MCF 10A (cell line): ENCODE results near the gene PRKCQ. TPM values are rescaled to one million over a fixed set of nuclear protein-coding genes. Genes with fewer than 3 reads are reported as not detected.

Experiments
- BruUV-seq: library from RNA; stranded (reverse); fragments of 400-500 nt; replicated peaks from 2 replicates; lab custom pipeline; 2021; lab: Mats Ljungman, UMichigan
- CTCF ChIA-PET: fragments of 300-600 bp; sonication (Branson Sonifier 250); formaldehyde crosslinking; extraction: SDS; loops from one replicate; lab custom pipeline; 2021; ENCODE audit warnings: antibody characterized with exemption, inconsistent platforms; lab: Yijun Ruan, JAX
- POLR2A ChIA-PET: fragments of 300-600, 350-650 bp; sonication (Branson Sonifier 250); formaldehyde crosslinking; extraction: SDS; loops from one replicate; lab custom pipeline; 2020; ENCODE audit warnings: antibody characterized with exemption, inconsistent platforms; lab: Yijun Ruan, JAX
- DNase-seq: peaks from one replicate; pipeline ENCODE4 v3.0.0-alpha.2; 2018; ENCODE audit not compliant: unreplicated experiment
- H3K27ac Mint-ChIP-seq: one replicate; pipeline ENCODE4 v1.8.0; 2022; ENCODE audit warnings: mild to moderate bottlenecking, low read depth, mixed read lengths; ENCODE audit not compliant: unreplicated experiment
- H3K27me3 Mint-ChIP-seq: one replicate; pipeline ENCODE4 v1.8.0; 2022; ENCODE audit warnings: mixed read lengths; ENCODE audit not compliant: insufficient read depth, unreplicated experiment
- H3K36me3 Mint-ChIP-seq: one replicate; pipeline ENCODE4 v1.8.0; 2022; ENCODE audit warnings: mild to moderate bottlenecking, moderate library complexity, mixed read lengths; ENCODE audit not compliant: insufficient read depth, unreplicated experiment
- H3K4me1 Mint-ChIP-seq: one replicate; pipeline ENCODE4 v1.8.0; 2022; ENCODE audit warnings: mixed read lengths; ENCODE audit not compliant: insufficient read depth, unreplicated experiment
- H3K4me3 Mint-ChIP-seq: one replicate; pipeline ENCODE4 v1.8.0; 2022; ENCODE audit warnings: mild to moderate bottlenecking, moderate library complexity, mixed read lengths; ENCODE audit not compliant: unreplicated experiment
- H3K9me3 Mint-ChIP-seq: one replicate; pipeline ENCODE4 v1.8.0; 2022; ENCODE audit warnings: mixed read lengths; ENCODE audit not compliant: unreplicated experiment
- CTCF ChIP-seq: fragments of 200-600 bp; IDR thresholded peaks from one replicate; pipeline ENCODE4 v1.8.0; 2022; ENCODE audit warnings: antibody characterized with exemption, mild to moderate bottlenecking; ENCODE audit not compliant: unreplicated experiment
- intact Hi-C: fragments of 100-400 bp; cut with micrococcal nuclease; formaldehyde crosslinking; loops from 2 replicates; pipeline ENCODE4 v1.14.1; 2022
- total RNA-seq: library from RNA; stranded (reverse); gene quantifications from 2 replicates; pipeline ENCODE4 v1.2.3, GENCODE V29; 2022

Gene PRKCQ
- total RNA-seq, 1 experiment from 2014 or later: 0.44 TPM

- Mint-ChIP-seq H3K4me1 (peaks cover 18% of the 10 kb centered on the region), H3K4me3 (no peak overlapping the region), H3K27me3 (no peaks in the 10 kb centered on the region), H3K27ac (no peak overlapping the region), H3K9me3 (no peaks in the 10 kb centered on the region), H3K36me3 (no peaks in the 10 kb centered on the region)
- intact Hi-C loops: no loop called here
- no TSS peak for BruUV-seq
- no peak for TF ChIP-seq CTCF
- CTCF ChIA-PET: interaction anchor here (1.5 kb wide), 1 partner anchor 51 kb away, joined by 4 read pairs; no protein-coding TSS in a partner anchor
- POLR2A ChIA-PET: interaction anchor here (0.8 to 1.6 kb wide), 3 partner anchors 8 to 10 kb away, joined by 3 to 7 read pairs (median 3); no protein-coding TSS in a partner anchor
- no peak for DNase-seq
Observed at GRCh38 chr10:6494442-6494819, 85.6 kb downstream of the PRKCQ start.

GRCh38 chr10:6493521-6494441, 86.3 kb downstream of the PRKCQ start:
- ChIA-PET POLR2A (interaction anchor here (0.6 to 1.6 kb wide), 8 partner anchors 8 to 177 kb away, joined by 3 to 7 read pairs (median 4); no protein-coding TSS in a partner anchor), CTCF (interaction anchor here (1.5 to 2.2 kb wide), 2 partner anchors 48 to 51 kb away, joined by 4 to 8 read pairs; no protein-coding TSS in a partner anchor)
- Mint-ChIP-seq H3K36me3 (no peaks in the 10 kb centered on the region), H3K27ac (no peak overlapping the region), H3K4me1 (peaks cover 18% of the 10 kb centered on the region), H3K27me3 (no peaks in the 10 kb centered on the region), H3K9me3 (no peaks in the 10 kb centered on the region), H3K4me3 (no peak overlapping the region)
- BruUV-seq: no TSS peak
- peak; percentile 58 for DNase-seq
- intact Hi-C loops: no loop called here
- TF ChIP-seq CTCF: no peak

- no peaks in the 10 kb centered on the region for H3K36me3 Mint-ChIP-seq
- H3K27me3 Mint-ChIP-seq: no peaks in the 10 kb centered on the region
- CTCF ChIA-PET: interaction anchor here (0.5 to 2.2 kb wide), 3 partner anchors 47 to 695 kb away, joined by 3 to 8 read pairs (median 4); no protein-coding TSS in a partner anchor
- BruUV-seq: TSS peak; percentile 88
- H3K4me3 Mint-ChIP-seq: no peak overlapping the region
- no peaks in the 10 kb centered on the region for H3K9me3 Mint-ChIP-seq
- H3K27ac Mint-ChIP-seq: no peak overlapping the region
- no peak for DNase-seq
- peaks cover 18% of the 10 kb centered on the region for H3K4me1 Mint-ChIP-seq
- TF ChIP-seq CTCF: no peak
- POLR2A ChIA-PET: interaction anchor here (0.6 to 1.6 kb wide), 5 partner anchors 9 to 178 kb away, joined by 3 to 7 read pairs (median 4); no protein-coding TSS in a partner anchor
- intact Hi-C loops: no loop called here
Observed at GRCh38 chr10:6492896-6493295, 87.2 kb downstream of the PRKCQ start.
